Measurements from ENCODE around the gene HSPA12A. TPM values are rescaled to one million over a fixed set of nuclear protein-coding genes. Genes with fewer than 3 reads are reported as not detected.
A peak's percentile ranks its signal among the peaks of the same experiment; 100 is the strongest.

HSPA12A gene
- total and polyA plus RNA-seq, 2 of the 13 experiments (the other 11 are each of a cell fraction or from before 2014, with no cell fraction given), result 6.4 to 13.6 TPM

DNA sequence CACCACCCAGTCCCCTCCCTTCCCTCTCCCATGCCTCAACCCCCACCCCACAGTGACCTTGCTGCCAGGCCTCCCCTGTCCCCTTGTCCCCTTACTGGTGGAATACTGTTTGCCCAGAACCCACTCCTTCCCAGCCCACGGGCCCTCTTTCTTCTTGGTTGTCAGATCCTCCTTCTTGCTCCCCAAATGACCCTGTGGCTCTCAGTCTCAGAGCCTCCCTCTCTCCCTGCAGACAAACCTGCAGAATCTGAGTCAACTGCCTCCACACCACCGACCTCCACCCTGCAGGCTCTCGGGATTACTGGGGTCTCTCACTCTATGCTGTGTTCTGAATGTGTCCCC, 47.5 kb downstream of the HSPA12A start (continued):
- TF ChIP-seq, protein P1, sequence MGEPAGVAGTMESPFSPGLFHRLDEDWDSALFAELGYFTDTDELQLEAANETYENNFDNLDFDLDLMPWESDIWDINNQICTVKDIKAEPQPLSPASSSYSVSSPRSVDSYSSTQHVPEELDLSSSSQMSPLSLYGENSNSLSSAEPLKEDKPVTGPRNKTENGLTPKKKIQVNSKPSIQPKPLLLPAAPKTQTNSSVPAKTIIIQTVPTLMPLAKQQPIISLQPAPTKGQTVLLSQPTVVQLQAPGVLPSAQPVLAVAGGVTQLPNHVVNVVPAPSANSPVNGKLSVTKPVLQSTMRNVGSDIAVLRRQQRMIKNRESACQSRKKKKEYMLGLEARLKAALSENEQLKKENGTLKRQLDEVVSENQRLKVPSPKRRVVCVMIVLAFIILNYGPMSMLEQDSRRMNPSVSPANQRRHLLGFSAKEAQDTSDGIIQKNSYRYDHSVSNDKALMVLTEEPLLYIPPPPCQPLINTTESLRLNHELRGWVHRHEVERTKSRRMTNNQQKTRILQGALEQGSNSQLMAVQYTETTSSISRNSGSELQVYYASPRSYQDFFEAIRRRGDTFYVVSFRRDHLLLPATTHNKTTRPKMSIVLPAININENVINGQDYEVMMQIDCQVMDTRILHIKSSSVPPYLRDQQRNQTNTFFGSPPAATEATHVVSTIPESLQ (CRISPR knock-in tag; conservative IDR thresholded peaks at IDR 0.05), result no peak
- TF ChIP-seq ZNF780A (CRISPR knock-in tag; IDR thresholded peaks at IDR 0.05) (no peak), ZEB1 (IDR thresholded peaks at IDR 0.05; ENCODE audit: insufficient replicate concordance, low read depth) (no peak), ZSCAN21 (CRISPR knock-in tag; IDR thresholded peaks at IDR 0.05; ENCODE audit: borderline replicate concordance) (no peak), TARDBP (CRISPR knock-in tag; IDR thresholded peaks at IDR 0.05) (no peak), ZNF543 (CRISPR knock-in tag; IDR thresholded peaks at IDR 0.05) (0 out of 2 replicates have a peak, but pooled peaks have one; percentile 12), WIZ (CRISPR knock-in tag; IDR thresholded peaks at IDR 0.05) (no peak), HCFC1 (IDR thresholded peaks at IDR 0.05; ENCODE audit: low read depth, low read length) (no peak), ZNF589 (CRISPR knock-in tag; conservative IDR thresholded peaks at IDR 0.05) (no peak), TBL1XR1 (IDR thresholded peaks at IDR 0.05; ENCODE audit: borderline replicate concordance, low read length, partially characterized antibody) (no peak)
- TF ChIP-seq, protein P2, sequence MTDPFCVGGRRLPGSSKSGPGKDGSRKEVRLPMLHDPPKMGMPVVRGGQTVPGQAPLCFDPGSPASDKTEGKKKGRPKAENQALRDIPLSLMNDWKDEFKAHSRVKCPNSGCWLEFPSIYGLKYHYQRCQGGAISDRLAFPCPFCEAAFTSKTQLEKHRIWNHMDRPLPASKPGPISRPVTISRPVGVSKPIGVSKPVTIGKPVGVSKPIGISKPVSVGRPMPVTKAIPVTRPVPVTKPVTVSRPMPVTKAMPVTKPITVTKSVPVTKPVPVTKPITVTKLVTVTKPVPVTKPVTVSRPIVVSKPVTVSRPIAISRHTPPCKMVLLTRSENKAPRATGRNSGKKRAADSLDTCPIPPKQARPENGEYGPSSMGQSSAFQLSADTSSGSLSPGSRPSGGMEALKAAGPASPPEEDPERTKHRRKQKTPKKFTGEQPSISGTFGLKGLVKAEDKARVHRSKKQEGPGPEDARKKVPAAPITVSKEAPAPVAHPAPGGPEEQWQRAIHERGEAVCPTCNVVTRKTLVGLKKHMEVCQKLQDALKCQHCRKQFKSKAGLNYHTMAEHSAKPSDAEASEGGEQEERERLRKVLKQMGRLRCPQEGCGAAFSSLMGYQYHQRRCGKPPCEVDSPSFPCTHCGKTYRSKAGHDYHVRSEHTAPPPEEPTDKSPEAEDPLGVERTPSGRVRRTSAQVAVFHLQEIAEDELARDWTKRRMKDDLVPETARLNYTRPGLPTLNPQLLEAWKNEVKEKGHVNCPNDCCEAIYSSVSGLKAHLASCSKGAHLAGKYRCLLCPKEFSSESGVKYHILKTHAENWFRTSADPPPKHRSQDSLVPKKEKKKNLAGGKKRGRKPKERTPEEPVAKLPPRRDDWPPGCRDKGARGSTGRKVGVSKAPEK (CRISPR knock-in tag; IDR thresholded peaks at IDR 0.05; ENCODE audit: borderline replicate concordance), result no peak
- TF ChIP-seq, protein P3, sequence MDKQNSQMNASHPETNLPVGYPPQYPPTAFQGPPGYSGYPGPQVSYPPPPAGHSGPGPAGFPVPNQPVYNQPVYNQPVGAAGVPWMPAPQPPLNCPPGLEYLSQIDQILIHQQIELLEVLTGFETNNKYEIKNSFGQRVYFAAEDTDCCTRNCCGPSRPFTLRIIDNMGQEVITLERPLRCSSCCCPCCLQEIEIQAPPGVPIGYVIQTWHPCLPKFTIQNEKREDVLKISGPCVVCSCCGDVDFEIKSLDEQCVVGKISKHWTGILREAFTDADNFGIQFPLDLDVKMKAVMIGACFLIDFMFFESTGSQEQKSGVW (CRISPR knock-in tag; IDR thresholded peaks at IDR 0.05; ENCODE audit: borderline replicate concordance), result no peak
- TF ChIP-seq, protein P4, sequence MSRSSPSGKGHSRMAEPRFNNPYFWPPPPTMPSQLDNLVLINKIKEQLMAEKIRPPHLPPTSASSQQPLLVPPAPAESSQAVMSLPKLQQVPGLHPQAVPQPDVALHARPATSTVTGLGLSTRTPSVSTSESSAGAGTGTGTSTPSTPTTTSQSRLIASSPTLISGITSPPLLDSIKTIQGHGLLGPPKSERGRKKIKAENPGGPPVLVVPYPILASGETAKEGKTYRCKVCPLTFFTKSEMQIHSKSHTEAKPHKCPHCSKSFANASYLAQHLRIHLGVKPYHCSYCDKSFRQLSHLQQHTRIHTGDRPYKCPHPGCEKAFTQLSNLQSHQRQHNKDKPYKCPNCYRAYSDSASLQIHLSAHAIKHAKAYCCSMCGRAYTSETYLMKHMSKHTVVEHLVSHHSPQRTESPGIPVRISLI (CRISPR knock-in tag; IDR thresholded peaks at IDR 0.05; ENCODE audit: borderline replicate concordance), result 0 out of 2 replicates have a peak, but pooled peaks have one; percentile 1
- TF ChIP-seq, protein P5, sequence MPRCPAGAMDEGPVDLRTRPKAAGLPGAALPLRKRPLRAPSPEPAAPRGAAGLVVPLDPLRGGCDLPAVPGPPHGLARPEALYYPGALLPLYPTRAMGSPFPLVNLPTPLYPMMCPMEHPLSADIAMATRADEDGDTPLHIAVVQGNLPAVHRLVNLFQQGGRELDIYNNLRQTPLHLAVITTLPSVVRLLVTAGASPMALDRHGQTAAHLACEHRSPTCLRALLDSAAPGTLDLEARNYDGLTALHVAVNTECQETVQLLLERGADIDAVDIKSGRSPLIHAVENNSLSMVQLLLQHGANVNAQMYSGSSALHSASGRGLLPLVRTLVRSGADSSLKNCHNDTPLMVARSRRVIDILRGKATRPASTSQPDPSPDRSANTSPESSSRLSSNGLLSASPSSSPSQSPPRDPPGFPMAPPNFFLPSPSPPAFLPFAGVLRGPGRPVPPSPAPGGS (CRISPR knock-in tag; IDR thresholded peaks at IDR 0.05), result no peak
- TF ChIP-seq, protein P6, sequence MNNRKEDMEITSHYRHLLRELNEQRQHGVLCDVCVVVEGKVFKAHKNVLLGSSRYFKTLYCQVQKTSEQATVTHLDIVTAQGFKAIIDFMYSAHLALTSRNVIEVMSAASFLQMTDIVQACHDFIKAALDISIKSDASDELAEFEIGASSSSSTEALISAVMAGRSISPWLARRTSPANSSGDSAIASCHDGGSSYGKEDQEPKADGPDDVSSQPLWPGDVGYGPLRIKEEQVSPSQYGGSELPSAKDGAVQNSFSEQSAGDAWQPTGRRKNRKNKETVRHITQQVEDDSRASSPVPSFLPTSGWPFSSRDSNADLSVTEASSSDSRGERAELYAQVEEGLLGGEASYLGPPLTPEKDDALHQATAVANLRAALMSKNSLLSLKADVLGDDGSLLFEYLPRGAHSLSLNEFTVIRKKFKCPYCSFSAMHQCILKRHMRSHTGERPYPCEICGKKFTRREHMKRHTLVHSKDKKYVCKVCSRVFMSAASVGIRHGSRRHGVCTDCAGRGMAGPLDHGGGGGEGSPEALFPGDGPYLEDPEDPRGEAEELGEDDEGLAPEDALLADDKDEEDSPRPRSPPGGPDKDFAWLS (CRISPR knock-in tag; IDR thresholded peaks at IDR 0.05; ENCODE audit: borderline replicate concordance), result no peak
- TF ChIP-seq, protein P7, sequence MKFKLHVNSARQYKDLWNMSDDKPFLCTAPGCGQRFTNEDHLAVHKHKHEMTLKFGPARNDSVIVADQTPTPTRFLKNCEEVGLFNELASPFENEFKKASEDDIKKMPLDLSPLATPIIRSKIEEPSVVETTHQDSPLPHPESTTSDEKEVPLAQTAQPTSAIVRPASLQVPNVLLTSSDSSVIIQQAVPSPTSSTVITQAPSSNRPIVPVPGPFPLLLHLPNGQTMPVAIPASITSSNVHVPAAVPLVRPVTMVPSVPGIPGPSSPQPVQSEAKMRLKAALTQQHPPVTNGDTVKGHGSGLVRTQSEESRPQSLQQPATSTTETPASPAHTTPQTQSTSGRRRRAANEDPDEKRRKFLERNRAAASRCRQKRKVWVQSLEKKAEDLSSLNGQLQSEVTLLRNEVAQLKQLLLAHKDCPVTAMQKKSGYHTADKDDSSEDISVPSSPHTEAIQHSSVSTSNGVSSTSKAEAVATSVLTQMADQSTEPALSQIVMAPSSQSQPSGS (CRISPR knock-in tag; IDR thresholded peaks at IDR 0.05), result peak; percentile 6; the same call in 1 of the 2 replicates
